GM12872 (cell line): ENCODE results near the gene MAPK1IP1L.

ENCODE experiments used
- CTCF ChIP-seq: IDR thresholded peaks from 3 replicates; pipeline ENCODE4 v1.5.1; 2011; ENCODE audit warnings: low read depth, mild to moderate bottlenecking, low read length, moderate library complexity; ENCODE audit not compliant: insufficient read depth

MAPK1IP1L gene

GRCh38 chr14:55115460-55115859 is 64.0 kb downstream of the MAPK1IP1L start:
- no peak for TF ChIP-seq CTCF

- TF ChIP-seq CTCF: no peak
Measured at GRCh38 chr14:55115861-55116245, 64.4 kb downstream of the MAPK1IP1L start.

- TF ChIP-seq CTCF: no peak
Measured at GRCh38 chr14:55116246-55117030, 65.0 kb downstream of the MAPK1IP1L start.

GRCh38 chr14:55117803-55118441 is 66.5 kb downstream of the MAPK1IP1L start:
- no peak for TF ChIP-seq CTCF

- no peak for TF ChIP-seq CTCF
Measured at GRCh38 chr14:55118761-55119160, 67.3 kb downstream of the MAPK1IP1L start.
